HepG2 (cell line): Measurements from ENCODE around the gene MPPE1. TPM values are rescaled to one million over a fixed set of nuclear protein-coding genes. Genes with fewer than 3 reads are reported as not detected.

Experiments
- BRD4 ChIP-seq: sonication (generic); formaldehyde crosslinking; IDR thresholded peaks from 2 replicates; pipeline ENCODE4 v1.4.0; 2020; ENCODE audit warnings: missing genetic modification reagents
- DNMT1 ChIP-seq: sonication (generic); formaldehyde crosslinking; IDR thresholded peaks from 2 replicates; pipeline ENCODE4 v1.5.1; 2020; ENCODE audit warnings: mild to moderate bottlenecking, missing genetic modification reagents
- HDAC1 ChIP-seq: sonication (generic); formaldehyde crosslinking; IDR thresholded peaks from 2 replicates; pipeline ENCODE4 v1.5.1; 2020; ENCODE audit warnings: mild to moderate bottlenecking, missing genetic modification reagents
- HNRNPL ChIP-seq: fragments of 200-400 bp; formaldehyde crosslinking; IDR thresholded peaks from 2 replicates; pipeline ENCODE4 v1.6.1; 2017; ENCODE audit warnings: mild to moderate bottlenecking, low read depth, low read length
- MXD3 ChIP-seq: IDR thresholded peaks from 2 replicates; pipeline ENCODE4 v1.6.1; 2016; ENCODE audit warnings: mild to moderate bottlenecking, missing biosample characterization, missing genetic modification reagents
- NFIC ChIP-seq: IDR thresholded peaks from 2 replicates; pipeline ENCODE4 v1.6.1; 2012; ENCODE audit warnings: mild to moderate bottlenecking, low read length, inconsistent platforms
- POGK ChIP-seq: sonication (generic); formaldehyde crosslinking; conservative IDR thresholded peaks from 2 replicates; pipeline ENCODE4 v1.8.0; 2022; ENCODE audit warnings: mild to moderate bottlenecking, moderate library complexity, missing genetic modification reagents
- SKIL ChIP-seq: sonication (generic); formaldehyde crosslinking; IDR thresholded peaks from 2 replicates; pipeline ENCODE4 v1.8.0; 2022; ENCODE audit warnings: missing genetic modification reagents, mild to moderate bottlenecking, moderate library complexity, borderline replicate concordance
- THAP7 ChIP-seq: sonication (generic); formaldehyde crosslinking; IDR thresholded peaks from 2 replicates; pipeline ENCODE4 v1.8.1; 2023; ENCODE audit warnings: mild to moderate bottlenecking, missing genetic modification reagents
- TRAFD1 ChIP-seq: sonication (generic); formaldehyde crosslinking; IDR thresholded peaks from 2 replicates; pipeline ENCODE4 v1.5.1; 2020; ENCODE audit warnings: missing genetic modification reagents, mild to moderate bottlenecking, borderline replicate concordance
- TRIM24 ChIP-seq: sonication (generic); formaldehyde crosslinking; IDR thresholded peaks from 2 replicates; pipeline ENCODE4 v1.8.0; 2022; ENCODE audit warnings: mild to moderate bottlenecking, missing genetic modification reagents
- ZBTB39 ChIP-seq: sonication (generic); formaldehyde crosslinking; IDR thresholded peaks from 2 replicates; pipeline ENCODE4 v1.5.0; 2020; ENCODE audit warnings: missing genetic modification reagents
- ZNF12 ChIP-seq: sonication (generic); formaldehyde crosslinking; IDR thresholded peaks from 2 replicates; pipeline ENCODE4 v1.5.0; 2020; ENCODE audit warnings: missing genetic modification reagents
- ZNF329 ChIP-seq: sonication (generic); formaldehyde crosslinking; IDR thresholded peaks from 2 replicates; pipeline ENCODE4 v1.9.0; 2021; ENCODE audit warnings: low read depth, mild to moderate bottlenecking, missing genetic modification reagents
- ZNF816 ChIP-seq: sonication (generic); formaldehyde crosslinking; IDR thresholded peaks from 2 replicates; pipeline ENCODE4 v1.8.0; 2022; ENCODE audit warnings: missing genetic modification reagents, mild to moderate bottlenecking, borderline replicate concordance
- ZXDC ChIP-seq: sonication (generic); formaldehyde crosslinking; IDR thresholded peaks from 2 replicates; pipeline ENCODE4 v1.5.0; 2020; ENCODE audit warnings: mild to moderate bottlenecking, missing genetic modification reagents
- polyA plus RNA-seq, 8 experiments: library from polyadenylated mRNA; depleted of rRNA in 3 of 8; stranded (reverse) in 7 of 8; unstranded in 1 of 8; fragments of >200 nt; fragmentation: Illumina TruSeq in 4 of 8; extraction: Trizol in 4 of 8; gene quantifications; 2 replicates each; pipeline versions ENCODE4 v1.2.1 to v1.2.3, GENCODE V29; 2011 to 2016; ENCODE audit warnings: low read depth in 4 of 8, missing spikeins in 1 of 8, mixed read lengths in 1 of 8; ENCODE audit not compliant: insufficient read depth in 1 of 8
- total RNA-seq, 5 experiments: library from RNA; depleted of rRNA; stranded (reverse); fragments of >200 nt; fragmentation: Illumina TruSeq; extraction: Trizol; gene quantifications; 2 replicates each; pipeline ENCODE4 v1.2.3, GENCODE V29; 2016; ENCODE audit warnings: low read depth in 1 of 5

Gene MPPE1
- total and polyA plus RNA-seq, 2 of the 13 experiments (the other 11 are each of a cell fraction or from before 2014, with no cell fraction given) = 9.6 to 11.9 TPM

GRCh38 chr18:11955239-11956029, 47.3 kb upstream of the MPPE1 start (continued):
- no peak for TF ChIP-seq THAP7 (CRISPR knock-in tag)
- TF ChIP-seq BRD4 (CRISPR knock-in tag) = no peak
- no peak for TF ChIP-seq ZNF329 (CRISPR knock-in tag)
- TF ChIP-seq NFIC = peak; percentile 70; the same call in 1 of the 2 replicates
- peak; percentile 49; the same call in 1 of the 2 replicates for TF ChIP-seq POGK (CRISPR knock-in tag)
- TF ChIP-seq ZNF816 (CRISPR knock-in tag) = no peak
- TF ChIP-seq HDAC1 = peak; percentile 37; the same call in 1 of the 2 replicates
- TF ChIP-seq MXD3 (CRISPR knock-in tag) = no peak
- no peak for TF ChIP-seq SKIL (CRISPR knock-in tag)
- TF ChIP-seq TRAFD1 = no peak
- TF ChIP-seq ZXDC (CRISPR knock-in tag) = no peak
- TF ChIP-seq TRIM24 (CRISPR knock-in tag) = no peak
- TF ChIP-seq HNRNPL = no peak
- TF ChIP-seq ZBTB39 (CRISPR knock-in tag) = no peak
- TF ChIP-seq ZNF12 (CRISPR knock-in tag) = peak; percentile 100
- TF ChIP-seq DNMT1 (CRISPR knock-in tag) = no peak
